ENCODE measurements around the gene CCDC3.

The CCDC3 gene

GRCh38 chr10:13023754-13024153 is 22.2 kb upstream of the CCDC3 start:
- in situ Hi-C loops (cut with MboI; ENCODE audit: low sequenced_read_pairs, unreplicated experiment) = no loop called here
- TF ChIP-seq CTCF (IDR thresholded peaks at IDR 0.05; ENCODE audit: borderline replicate concordance, control extremely low read depth, extremely low read depth, insufficient read depth, missing control alignments) = no peak
- no peak for DNase-seq (ENCODE audit: low spot score)

DNA sequence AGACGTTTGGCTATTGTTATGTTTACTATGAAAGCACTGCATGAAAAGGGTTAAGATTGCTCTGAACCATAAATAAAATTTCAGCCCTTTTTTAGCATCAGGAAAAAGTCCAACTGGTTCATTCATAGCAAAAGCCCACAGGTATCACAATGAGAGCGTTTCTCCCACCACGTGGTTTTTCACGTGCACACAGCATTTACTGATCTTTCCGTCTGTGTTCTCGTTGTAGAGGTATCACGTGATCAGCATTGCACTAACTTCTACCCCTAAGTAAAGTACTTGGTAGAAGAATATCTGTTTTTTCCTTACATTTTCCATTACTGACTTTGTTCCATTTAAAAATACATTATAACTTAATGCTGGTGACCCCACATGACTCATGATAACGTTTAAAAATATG is 17.8 kb upstream of the CCDC3 start:
- in situ Hi-C loops (cut with MboI; ENCODE audit: low sequenced_read_pairs, unreplicated experiment) = no loop called here
- no peak for DNase-seq (ENCODE audit: low spot score)
- no peak for TF ChIP-seq CTCF (IDR thresholded peaks at IDR 0.05; ENCODE audit: borderline replicate concordance, control extremely low read depth, extremely low read depth, insufficient read depth, missing control alignments)

DNA sequence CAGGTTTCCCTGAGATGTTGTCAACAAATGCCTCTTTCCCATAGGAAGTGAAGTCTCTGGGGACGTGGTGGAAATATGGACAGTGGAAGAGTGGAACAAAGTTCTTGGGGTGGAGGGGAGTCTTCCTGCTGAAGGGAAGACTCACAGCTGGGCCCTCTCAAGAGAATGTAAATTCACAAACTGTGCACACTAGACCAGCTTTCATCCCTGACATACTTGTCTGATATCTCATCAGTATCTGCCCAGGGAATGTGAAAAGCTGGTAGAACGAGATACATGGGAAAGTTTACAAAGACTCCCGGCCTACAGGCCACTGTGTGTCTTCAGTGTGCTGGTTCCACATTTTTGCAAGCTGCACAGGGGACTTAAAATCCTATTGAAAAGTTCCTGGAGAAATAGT is 16.7 kb upstream of the CCDC3 start:
- DNase-seq (ENCODE audit: low spot score) = no peak
- no peak for TF ChIP-seq CTCF (IDR thresholded peaks at IDR 0.05; ENCODE audit: borderline replicate concordance, control extremely low read depth, extremely low read depth, insufficient read depth, missing control alignments)
- in situ Hi-C loops (cut with MboI; ENCODE audit: low sequenced_read_pairs, unreplicated experiment) = no loop called here

DNA sequence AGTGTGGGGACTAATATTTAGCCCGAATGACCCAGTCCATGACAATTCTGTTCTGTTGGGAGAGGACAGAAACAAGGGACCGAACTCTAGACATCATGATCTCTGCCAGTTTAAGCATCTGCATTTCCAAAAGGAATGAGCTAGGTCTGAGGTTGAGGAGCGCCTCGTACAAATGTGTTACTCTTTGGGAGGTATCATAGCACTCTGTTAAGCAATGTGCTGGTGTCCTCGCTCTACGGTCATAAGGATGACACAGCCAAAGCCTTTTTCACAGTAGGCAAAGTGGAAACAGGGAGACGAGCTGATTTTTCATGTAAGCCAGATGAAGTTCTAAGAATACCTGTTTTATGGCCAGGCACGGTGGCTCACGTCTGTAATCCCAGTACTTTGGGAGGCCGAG is 15.4 kb upstream of the CCDC3 start:
- TF ChIP-seq CTCF (IDR thresholded peaks at IDR 0.05; ENCODE audit: borderline replicate concordance, control extremely low read depth, extremely low read depth, insufficient read depth, missing control alignments) = no peak
- in situ Hi-C loops (cut with MboI; ENCODE audit: low sequenced_read_pairs, unreplicated experiment) = no loop called here
- no peak for DNase-seq (ENCODE audit: low spot score)

DNA sequence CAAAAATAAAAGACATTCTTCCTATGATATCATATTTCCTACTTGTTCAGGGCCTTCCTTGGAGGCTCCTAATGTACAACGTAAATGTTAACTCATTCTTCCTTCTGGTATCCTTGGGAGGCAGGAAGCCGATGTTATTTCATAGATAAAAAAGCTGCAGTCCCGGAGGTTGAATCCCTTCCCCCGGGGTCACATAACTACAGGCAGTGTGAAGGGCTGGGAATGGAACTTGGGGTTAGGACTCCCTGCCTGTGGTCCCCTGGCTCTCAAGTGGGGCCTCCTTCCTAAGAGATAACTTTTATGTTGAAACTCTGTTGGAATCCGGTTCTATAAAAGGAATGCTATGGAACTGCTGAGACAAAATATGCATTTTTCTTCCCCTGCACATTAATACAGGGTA is 14.9 kb upstream of the CCDC3 start:
- DNase-seq (ENCODE audit: low spot score) = no peak
- no peak for TF ChIP-seq CTCF (IDR thresholded peaks at IDR 0.05; ENCODE audit: borderline replicate concordance, control extremely low read depth, extremely low read depth, insufficient read depth, missing control alignments)
- in situ Hi-C loops (cut with MboI; ENCODE audit: low sequenced_read_pairs, unreplicated experiment) = no loop called here

DNA sequence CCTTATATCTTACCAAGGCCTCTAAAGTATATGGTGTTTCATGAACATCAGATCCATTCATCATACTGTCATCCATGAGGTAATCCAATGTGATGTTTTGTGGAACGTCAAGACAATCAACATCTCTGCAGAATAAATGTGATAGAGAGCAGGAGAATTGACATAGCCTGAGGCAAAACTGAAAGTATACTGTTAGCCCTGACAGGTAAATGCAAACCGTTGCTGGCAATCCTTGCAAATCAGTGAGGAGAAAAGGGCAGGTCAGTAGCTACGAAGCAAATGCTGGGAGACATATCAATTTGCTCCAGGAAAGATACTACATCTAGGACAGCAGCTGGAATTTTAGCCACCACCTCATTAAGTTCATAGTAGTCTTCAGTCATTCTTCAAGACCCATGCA is 4.5 kb upstream of the CCDC3 start:
- TF ChIP-seq CTCF (IDR thresholded peaks at IDR 0.05; ENCODE audit: borderline replicate concordance, control extremely low read depth, extremely low read depth, insufficient read depth, missing control alignments) = no peak
- in situ Hi-C loops (cut with MboI; ENCODE audit: low sequenced_read_pairs, unreplicated experiment) = no loop called here

GRCh38 chr10:13003759-13004158 is 2.2 kb upstream of the CCDC3 start:
- in situ Hi-C loops (cut with MboI; ENCODE audit: low sequenced_read_pairs, unreplicated experiment) = no loop called here
- TF ChIP-seq CTCF (IDR thresholded peaks at IDR 0.05; ENCODE audit: borderline replicate concordance, control extremely low read depth, extremely low read depth, insufficient read depth, missing control alignments) = no peak

More for the DNA sequence above, 4.5 kb upstream of the CCDC3 start:
- DNase-seq (ENCODE audit: low spot score) = no peak

More at GRCh38 chr10:13003759-13004158, 2.2 kb upstream of the CCDC3 start:
- no peak for DNase-seq (ENCODE audit: low spot score)

Measured in GM13976 (cell line).